ENCODE results near the gene SLC22A25. TPM values are rescaled to one million over a fixed set of nuclear protein-coding genes. Genes with fewer than 3 reads are reported as not detected.
A peak's percentile ranks its signal among the peaks of the same experiment; 100 is the strongest.

SLC22A25 gene
- total RNA-seq, 1 donor from 2014 or later: not detected

GRCh38 chr11:63229815-63230214 is 13.6 kb downstream of the SLC22A25 start:
- Mint-ChIP-seq H3K4me1 (ENCODE audit: low read depth) (no peaks in the 10 kb centered on the region), H3K4me3 (ENCODE audit: unreplicated experiment) (no peak overlapping the region), H3K36me3 (ENCODE audit: low read depth) (no peaks in the 10 kb centered on the region), H3K27me3 (ENCODE audit: low read depth) (peaks cover 5% of the 10 kb centered on the region), H3K27ac (ENCODE audit: unreplicated experiment) (no peak overlapping the region), H3K9me3 (ENCODE audit: low read depth) (peaks cover 13% of the 10 kb centered on the region)
- DNase-seq (ENCODE audit: low spot score): no peak
- no peak for TF ChIP-seq CTCF (IDR thresholded peaks at IDR 0.05)

DNA sequence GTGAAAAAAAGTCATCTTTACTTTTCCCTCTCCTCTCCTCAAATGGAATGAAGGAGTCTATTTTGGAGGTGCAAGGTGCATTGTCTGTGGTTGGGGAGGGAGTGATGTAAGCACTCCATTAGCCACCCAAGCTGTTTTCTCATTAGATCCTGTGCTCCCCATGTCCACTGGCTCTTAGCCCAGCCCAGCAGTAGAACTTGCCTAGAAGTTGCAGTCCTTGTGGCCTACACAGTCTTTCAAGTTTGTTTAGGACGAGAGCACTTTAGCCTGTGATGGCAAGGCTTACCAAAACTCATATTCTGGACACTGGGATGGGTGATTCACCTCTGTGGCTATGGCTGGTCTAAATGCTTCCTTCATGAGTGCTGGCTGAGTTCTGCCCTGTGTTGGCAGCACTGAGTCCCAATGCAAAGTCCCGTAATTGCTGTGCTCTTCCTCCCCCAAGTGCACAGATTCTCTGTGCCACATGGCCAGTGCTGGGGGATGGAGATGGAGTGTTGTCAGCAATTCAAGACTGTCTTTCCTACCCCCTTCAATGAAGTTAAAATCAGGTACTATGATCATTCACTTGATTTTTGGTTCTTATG is 15.8 kb downstream of the SLC22A25 start:
- no peak for TF ChIP-seq CTCF (IDR thresholded peaks at IDR 0.05)

DNA sequence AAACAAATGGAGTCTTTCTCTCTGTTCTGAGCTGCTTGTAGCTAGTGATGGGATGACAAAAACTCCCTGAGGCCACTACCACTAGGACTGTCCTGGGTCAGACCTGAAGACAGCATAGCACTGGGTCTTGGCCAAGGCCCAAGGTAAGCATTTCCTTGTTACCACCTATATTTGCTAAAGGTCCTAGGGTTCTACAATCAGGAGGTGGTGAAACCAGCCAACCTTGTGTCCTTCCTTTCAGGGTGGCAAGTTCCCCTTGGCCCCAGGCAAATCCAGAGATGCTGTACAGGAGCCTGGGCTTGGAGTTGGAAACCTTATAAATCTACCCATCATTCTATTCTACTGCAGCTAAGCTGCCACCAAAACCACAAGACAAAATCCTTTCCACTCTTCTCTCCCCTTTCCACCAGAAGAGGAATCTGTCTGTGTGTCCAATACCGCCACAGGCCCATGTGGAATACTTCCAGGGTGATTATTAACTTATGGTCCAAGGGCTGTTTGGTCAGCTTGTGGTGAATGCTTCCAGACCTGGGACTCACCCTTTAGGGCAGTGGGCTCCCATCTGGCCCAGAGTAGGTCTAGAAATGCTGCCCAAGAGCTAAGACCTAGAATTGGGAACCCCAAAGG is 16.8 kb downstream of the SLC22A25 start:
- H3K4me1 Mint-ChIP-seq (ENCODE audit: low read depth): no peaks in the 10 kb centered on the region
- no peak for DNase-seq (ENCODE audit: low spot score)
- no peaks in the 10 kb centered on the region for H3K36me3 Mint-ChIP-seq (ENCODE audit: low read depth)
- H3K27me3 Mint-ChIP-seq (ENCODE audit: low read depth): peaks cover 15% of the 10 kb centered on the region
- no peak for TF ChIP-seq CTCF (IDR thresholded peaks at IDR 0.05)
- no peak overlapping the region for H3K4me3 Mint-ChIP-seq (ENCODE audit: unreplicated experiment)
- peaks cover 8% of the 10 kb centered on the region for H3K9me3 Mint-ChIP-seq (ENCODE audit: low read depth)
- H3K27ac Mint-ChIP-seq (ENCODE audit: unreplicated experiment): no peak overlapping the region

More for the DNA sequence above, 15.8 kb downstream of the SLC22A25 start:
- Mint-ChIP-seq H3K9me3 (ENCODE audit: low read depth) (peaks cover 13% of the 10 kb centered on the region), H3K27ac (ENCODE audit: unreplicated experiment) (no peak overlapping the region), H3K4me3 (ENCODE audit: unreplicated experiment) (no peak overlapping the region), H3K27me3 (ENCODE audit: low read depth) (peaks cover 12% of the 10 kb centered on the region), H3K36me3 (ENCODE audit: low read depth) (no peaks in the 10 kb centered on the region), H3K4me1 (ENCODE audit: low read depth) (no peaks in the 10 kb centered on the region)
- DNase-seq (ENCODE audit: low spot score): no peak

DNA sequence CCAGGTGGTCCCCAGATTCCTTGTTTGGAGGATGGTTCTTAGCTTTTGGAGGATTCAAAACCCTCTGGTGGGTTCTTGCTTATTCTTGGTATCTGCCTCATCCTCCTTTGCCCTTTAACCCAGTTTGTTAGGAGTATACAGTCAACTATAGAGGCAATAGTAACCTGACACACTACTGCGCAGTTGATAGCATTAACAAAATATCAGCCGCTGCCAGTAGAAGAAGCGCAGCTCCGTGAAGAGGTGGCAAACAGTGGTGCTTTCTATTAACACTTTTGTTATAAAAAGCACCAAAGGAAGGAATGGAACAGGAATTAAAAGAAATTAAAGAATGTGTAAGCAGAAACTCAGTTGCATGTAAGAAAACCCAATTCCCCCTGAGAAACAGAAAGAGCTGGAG is 29.3 kb downstream of the SLC22A25 start:
- H3K9me3 Mint-ChIP-seq (ENCODE audit: low read depth): no peaks in the 10 kb centered on the region
- H3K4me3 Mint-ChIP-seq (ENCODE audit: unreplicated experiment): no peak overlapping the region
- H3K27ac Mint-ChIP-seq (ENCODE audit: unreplicated experiment): no peak overlapping the region
- peaks cover 15% of the 10 kb centered on the region for H3K27me3 Mint-ChIP-seq (ENCODE audit: low read depth)
- TF ChIP-seq CTCF (IDR thresholded peaks at IDR 0.05): no peak
- H3K36me3 Mint-ChIP-seq (ENCODE audit: low read depth): no peaks in the 10 kb centered on the region
- no peak for DNase-seq (ENCODE audit: low spot score)
- no peaks in the 10 kb centered on the region for H3K4me1 Mint-ChIP-seq (ENCODE audit: low read depth)

GRCh38 chr11:63212742-63213141 is 30.7 kb downstream of the SLC22A25 start:
- no peaks in the 10 kb centered on the region for H3K9me3 Mint-ChIP-seq (ENCODE audit: low read depth)
- DNase-seq (ENCODE audit: low spot score): no peak
- H3K36me3 Mint-ChIP-seq (ENCODE audit: low read depth): no peaks in the 10 kb centered on the region
- no peaks in the 10 kb centered on the region for H3K4me1 Mint-ChIP-seq (ENCODE audit: low read depth)
- TF ChIP-seq CTCF (IDR thresholded peaks at IDR 0.05): peak; percentile 77
- H3K27ac Mint-ChIP-seq (ENCODE audit: unreplicated experiment): no peak overlapping the region
- H3K27me3 Mint-ChIP-seq (ENCODE audit: low read depth): peaks cover 15% of the 10 kb centered on the region
- no peak overlapping the region for H3K4me3 Mint-ChIP-seq (ENCODE audit: unreplicated experiment)
